GM23338 (cell line): ENCODE measurements around the gene OBI1. TPM values are rescaled to one million over a fixed set of nuclear protein-coding genes. Genes with fewer than 3 reads are reported as not detected.

ENCODE experiments used
- ATAC-seq: fragments of 200-7000 bp; cut with Tn5 transposase; 3 replicates; pipeline ENCODE4 v1.9.1; 2020
- DNase-seq: peaks from one replicate; pipeline ENCODE4 v3.0.0-alpha.2; 2015; ENCODE audit warnings: low spot score
- H2AFZ ChIP-seq: fragments of 200-600 bp; sonication (generic); 2 replicates; pipeline ENCODE4 v1.8.0; 2016; ENCODE audit warnings: antibody characterized with exemption, mild to moderate bottlenecking, moderate library complexity
- H3F3A ChIP-seq: fragments of 200-600 bp; sonication (generic); replicated peaks from 2 replicates; pipeline ENCODE4 v1.8.0; 2017; ENCODE audit warnings: antibody characterized with exemption, mixed run types, low read depth
- H3K27ac ChIP-seq: fragments of 200-600 bp; sonication (generic); 2 replicates; pipeline ENCODE4 v1.6.1; 2016; ENCODE audit warnings: low read depth
- H3K27me3 ChIP-seq: fragments of 200-600 bp; sonication (generic); 2 replicates; pipeline ENCODE4 v1.8.0; 2016; ENCODE audit warnings: mild to moderate bottlenecking, mixed run types, moderate library complexity; ENCODE audit not compliant: insufficient read depth
- H3K36me3 ChIP-seq: fragments of 200-600 bp; sonication (generic); 2 replicates; pipeline ENCODE4 v1.8.0; 2016; ENCODE audit warnings: mild to moderate bottlenecking; ENCODE audit not compliant: insufficient read depth
- H3K4me1 ChIP-seq: fragments of 200-600 bp; sonication (generic); 2 replicates; pipeline ENCODE4 v1.8.0; 2016; ENCODE audit warnings: mild to moderate bottlenecking, moderate library complexity; ENCODE audit not compliant: insufficient read depth
- H3K4me2 ChIP-seq: fragments of 200-600 bp; sonication (generic); 2 replicates; pipeline ENCODE4 v1.7.1; 2017; ENCODE audit warnings: mixed run types
- H3K4me3 ChIP-seq: fragments of 200-600 bp; sonication (generic); 2 replicates; pipeline ENCODE4 v1.6.1; 2016; ENCODE audit warnings: mixed run types
- H3K79me2 ChIP-seq: fragments of 200-600 bp; sonication (generic); replicated peaks from 2 replicates; pipeline ENCODE4 v1.8.0; 2017; ENCODE audit warnings: mild to moderate bottlenecking; ENCODE audit not compliant: insufficient read depth
- H3K9me2 ChIP-seq: fragments of 200-600 bp; sonication (generic); 2 replicates; pipeline ENCODE4 v1.8.0; 2017; ENCODE audit not compliant: insufficient read depth
- H4K20me1 ChIP-seq: fragments of 200-600 bp; sonication (generic); replicated peaks from 2 replicates; pipeline ENCODE4 v1.8.0; 2017; ENCODE audit warnings: mild to moderate bottlenecking; ENCODE audit not compliant: insufficient read depth
- H3K27ac Mint-ChIP-seq: 2 replicates; pipeline ENCODE4 v1.8.0; 2020; ENCODE audit warnings: inconsistent platforms, mild to moderate bottlenecking, moderate library complexity, mixed read lengths
- H3K27me3 Mint-ChIP-seq: 3 replicates; pipeline ENCODE4 v1.8.0; 2022; ENCODE audit warnings: low read depth, mild to moderate bottlenecking, moderate library complexity, mixed read lengths, inconsistent platforms; ENCODE audit not compliant: insufficient read depth, poor library complexity
- H3K36me3 Mint-ChIP-seq: 3 replicates; pipeline ENCODE4 v1.8.0; 2021; ENCODE audit warnings: low read depth, mild to moderate bottlenecking, inconsistent platforms, moderate library complexity, mixed read lengths
- H3K4me1 Mint-ChIP-seq: 3 replicates; pipeline ENCODE4 v1.8.0; 2020; ENCODE audit warnings: mild to moderate bottlenecking, inconsistent platforms, mixed read lengths
- H3K4me3 Mint-ChIP-seq: 3 replicates; pipeline ENCODE4 v1.8.0; 2021; ENCODE audit warnings: moderate library complexity, mild to moderate bottlenecking, inconsistent platforms, mixed read lengths
- H3K9me3 Mint-ChIP-seq: 3 replicates; pipeline ENCODE4 v1.8.0; 2020; ENCODE audit warnings: moderate library complexity, mild to moderate bottlenecking, inconsistent platforms, mixed read lengths
- CREB1 ChIP-seq: fragments of 250-450 bp; sonication (Bioruptor Pico); IDR thresholded peaks from 2 replicates; pipeline ENCODE4 v1.5.0; 2020; ENCODE audit warnings: low read depth, mild to moderate bottlenecking, moderate library complexity
- CTCF ChIP-seq, 2 experiments: fragments of 200-600 bp in 1 of 2; sonication (generic) in 1 of 2; conservative IDR thresholded peaks; 2 replicates each; pipeline versions ENCODE4 v1.5.1 to v1.6.1; 2016 to 2017; ENCODE audit warnings: antibody characterized with exemption in 2 of 2, low read depth in 2 of 2, mild to moderate bottlenecking in 2 of 2, moderate library complexity in 1 of 2
- ETS1 ChIP-seq: IDR thresholded peaks from 2 replicates; pipeline ENCODE4 v1.6.1; 2016; ENCODE audit warnings: antibody characterized with exemption
- EZH2 ChIP-seq: fragments of 200-600 bp; sonication (generic); IDR thresholded peaks from one replicate; pipeline ENCODE4 v1.8.0; 2017; ENCODE audit warnings: antibody characterized with exemption, mild to moderate bottlenecking, low read depth; ENCODE audit not compliant: unreplicated experiment
- EZH2phosphoT487 ChIP-seq: fragments of 200-600 bp; sonication (generic); IDR thresholded peaks from one replicate; pipeline ENCODE4 v1.8.1; 2018; ENCODE audit warnings: antibody characterized with exemption; ENCODE audit not compliant: unreplicated experiment
- JUNB ChIP-seq: IDR thresholded peaks from one replicate; pipeline ENCODE4 v1.6.1; 2016; ENCODE audit warnings: antibody characterized with exemption; ENCODE audit not compliant: unreplicated experiment
- NANOG ChIP-seq: IDR thresholded peaks from 2 replicates; pipeline ENCODE4 v1.6.1; 2016; ENCODE audit warnings: antibody characterized with exemption, borderline replicate concordance
- POLR2AphosphoS5 ChIP-seq: IDR thresholded peaks from 2 replicates; pipeline ENCODE4 v1.6.1; 2016; ENCODE audit warnings: antibody characterized with exemption, low read depth
- REST ChIP-seq: IDR thresholded peaks from one replicate; pipeline ENCODE4 v1.6.1; 2018; ENCODE audit warnings: antibody characterized with exemption; ENCODE audit not compliant: unreplicated experiment
- STAT1 ChIP-seq: IDR thresholded peaks from one replicate; pipeline ENCODE4 v1.6.1; 2016; ENCODE audit warnings: antibody characterized with exemption; ENCODE audit not compliant: unreplicated experiment
- ZNF114 ChIP-seq: fragments of 250-450 bp; sonication (Bioruptor Pico); IDR thresholded peaks from 2 replicates; pipeline ENCODE4 v1.5.0; 2020; ENCODE audit warnings: mild to moderate bottlenecking, moderate library complexity
- ZNF331 ChIP-seq: fragments of 250-450 bp; sonication (Bioruptor Pico); IDR thresholded peaks from 2 replicates; pipeline ENCODE4 v1.5.0; 2020; ENCODE audit warnings: low read depth, mild to moderate bottlenecking, moderate library complexity
- ZNF462 ChIP-seq: fragments of 250-450 bp; sonication (Bioruptor Pico); IDR thresholded peaks from 2 replicates; pipeline ENCODE4 v1.5.0; 2020; ENCODE audit warnings: mild to moderate bottlenecking, moderate library complexity
- polyA plus RNA-seq: library from polyadenylated mRNA; unstranded; fragments of >200 nt; fragmentation: Nextera tagmentation; extraction: Ambion mirVana; gene quantifications from 2 replicates; pipeline ENCODE4 v1.2.1, GENCODE V29; 2016
- total RNA-seq: library from RNA; depleted of rRNA; stranded (reverse); fragments of >200 nt; shearing (Covaris generic); gene quantifications from 2 replicates; pipeline ENCODE4 v1.2.3, GENCODE V29; 2014

The OBI1 gene
- total and polyA plus RNA-seq, 2 experiments from 2014 or later: 8.2 to 11.1 TPM

- H3K4me1 ChIP-seq: peaks cover 69% of the 10 kb centered on the region
- TF ChIP-seq STAT1 (no peak), JUNB (no peak), REST (no peak), ZNF331 (CRISPR knock-in tag) (no peak), CTCF (conservative IDR thresholded peaks at IDR 0.05; ENCODE audit: low read depth in 2 of 2) (no peak), ETS1 (no peak), EZH2phosphoT487 (no peak), CREB1 (CRISPR knock-in tag) (no peak), NANOG (no peak), ZNF462 (CRISPR knock-in tag) (no peak), POLR2AphosphoS5 (0 out of 2 replicates have a peak, but pooled peaks have one; percentile 20), ZNF114 (CRISPR knock-in tag) (no peak), EZH2 (peak; percentile 76)
- 0 out of 2 replicates have a peak overlapping the region, but pooled peaks have one; percentile 35 for H2AFZ ChIP-seq
- peak overlapping the region; percentile 85 for H3K4me2 ChIP-seq
- H3K27me3 Mint-ChIP-seq: peaks cover 86% of the 10 kb centered on the region
- H3K4me1 Mint-ChIP-seq: peaks cover 42% of the 10 kb centered on the region
- peaks cover 9% of the 10 kb centered on the region; the same call in 1 of the 2 replicates for H3F3A ChIP-seq
- DNase-seq (peak; percentile 87), ATAC-seq (peak; percentile 10)
- peak overlapping the region; percentile 68 for H3K4me3 Mint-ChIP-seq
- no peaks in the 10 kb centered on the region for H3K36me3 ChIP-seq
- no peak overlapping the region for H3K27ac Mint-ChIP-seq
- H3K36me3 Mint-ChIP-seq: no peaks in the 10 kb centered on the region
- H4K20me1 ChIP-seq: no peaks in the 10 kb centered on the region; the same call in 1 of the 2 replicates
- H3K4me3 ChIP-seq: peak overlapping the region; percentile 57
- no peaks in the 10 kb centered on the region for H3K79me2 ChIP-seq
- H3K9me2 ChIP-seq: no peaks in the 10 kb centered on the region
- H3K9me3 Mint-ChIP-seq: 0 out of 3 replicates have a peak, but pooled peaks cover 4% of the 10 kb centered on the region
- peaks cover 100% of the 10 kb centered on the region for H3K27me3 ChIP-seq
- no peak overlapping the region for H3K27ac ChIP-seq
These were observed 65.1 kb downstream of the OBI1 start for GRCh38 chr13:78593652-78594455.
